Measurements from ENCODE around the gene C2CD4C. TPM values are rescaled to one million over a fixed set of nuclear protein-coding genes. Genes with fewer than 3 reads are reported as not detected.

The C2CD4C gene
- total RNA-seq, 1 experiment from 2014 or later: 9.8 TPM

- TF ChIP-seq FOXP4 (CRISPR knock-in tag; IDR thresholded peaks at IDR 0.05) (no peak), TCF7 (CRISPR knock-in tag; IDR thresholded peaks at IDR 0.05; ENCODE audit: low read depth) (no peak), FOXP1 (CRISPR knock-in tag; IDR thresholded peaks at IDR 0.05; ENCODE audit: borderline replicate concordance) (no peak), JUN (CRISPR knock-in tag; IDR thresholded peaks at IDR 0.05) (no peak)
Observed at GRCh38 chr19:364496-365287, 44.3 kb downstream of the C2CD4C start (continued).

GRCh38 chr19:362683-363082 is 46.3 kb downstream of the C2CD4C start:
- DNase-seq (ENCODE audit: low spot score) (no peak), ATAC-seq (no peak)
- Mint-ChIP-seq H3K4me1 (no peaks in the 10 kb centered on the region), H3K9me3 (peaks cover 3% of the 10 kb centered on the region; the same call in 1 of the 2 replicates), H3K27ac (no peak overlapping the region), H3K4me3 (no peak overlapping the region), H3K27me3 (ENCODE audit: low read depth) (peaks cover 6% of the 10 kb centered on the region), H3K36me3 (no peaks in the 10 kb centered on the region)
- ChIA-PET CTCF (interaction anchor here (1.1 kb wide), 1 partner anchor 52 kb away, joined by 3 read pairs; no protein-coding TSS in a partner anchor), POLR2A (no interaction called here)
- TF ChIP-seq IRF1 (CRISPR knock-in tag; IDR thresholded peaks at IDR 0.05) (no peak), MLX (CRISPR knock-in tag; IDR thresholded peaks at IDR 0.05) (no peak), ZNF219 (CRISPR knock-in tag; IDR thresholded peaks at IDR 0.05; ENCODE audit: borderline replicate concordance) (no peak), ERG (CRISPR knock-in tag; IDR thresholded peaks at IDR 0.05) (no peak), ZSCAN18 (CRISPR knock-in tag; IDR thresholded peaks at IDR 0.05) (no peak), ZNF532 (CRISPR knock-in tag; IDR thresholded peaks at IDR 0.05; ENCODE audit: borderline replicate concordance) (no peak), ZBTB43 (CRISPR knock-in tag; IDR thresholded peaks at IDR 0.05) (no peak), ZNF121 (CRISPR knock-in tag; IDR thresholded peaks at IDR 0.05) (no peak), SOX15 (CRISPR knock-in tag; IDR thresholded peaks at IDR 0.05) (no peak), ZNF317 (CRISPR knock-in tag; IDR thresholded peaks at IDR 0.05; ENCODE audit: borderline replicate concordance, low read depth) (no peak)
- TF ChIP-seq, protein P1, sequence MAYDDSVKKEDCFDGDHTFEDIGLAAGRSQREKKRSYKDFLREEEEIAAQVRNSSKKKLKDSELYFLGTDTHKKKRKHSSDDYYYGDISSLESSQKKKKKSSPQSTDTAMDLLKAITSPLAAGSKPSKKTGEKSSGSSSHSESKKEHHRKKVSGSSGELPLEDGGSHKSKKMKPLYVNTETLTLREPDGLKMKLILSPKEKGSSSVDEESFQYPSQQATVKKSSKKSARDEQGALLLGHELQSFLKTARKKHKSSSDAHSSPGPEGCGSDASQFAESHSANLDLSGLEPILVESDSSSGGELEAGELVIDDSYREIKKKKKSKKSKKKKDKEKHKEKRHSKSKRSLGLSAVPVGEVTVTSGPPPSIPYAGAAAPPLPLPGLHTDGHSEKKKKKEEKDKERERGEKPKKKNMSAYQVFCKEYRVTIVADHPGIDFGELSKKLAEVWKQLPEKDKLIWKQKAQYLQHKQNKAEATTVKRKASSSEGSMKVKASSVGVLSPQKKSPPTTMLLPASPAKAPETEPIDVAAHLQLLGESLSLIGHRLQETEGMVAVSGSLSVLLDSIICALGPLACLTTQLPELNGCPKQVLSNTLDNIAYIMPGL (CRISPR knock-in tag; IDR thresholded peaks at IDR 0.05): no peak
- TF ChIP-seq, protein P2, sequence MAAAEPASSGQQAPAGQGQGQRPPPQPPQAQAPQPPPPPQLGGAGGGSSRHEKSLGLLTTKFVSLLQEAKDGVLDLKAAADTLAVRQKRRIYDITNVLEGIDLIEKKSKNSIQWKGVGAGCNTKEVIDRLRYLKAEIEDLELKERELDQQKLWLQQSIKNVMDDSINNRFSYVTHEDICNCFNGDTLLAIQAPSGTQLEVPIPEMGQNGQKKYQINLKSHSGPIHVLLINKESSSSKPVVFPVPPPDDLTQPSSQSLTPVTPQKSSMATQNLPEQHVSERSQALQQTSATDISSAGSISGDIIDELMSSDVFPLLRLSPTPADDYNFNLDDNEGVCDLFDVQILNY (CRISPR knock-in tag; IDR thresholded peaks at IDR 0.05): no peak

Measured in WTC11 (cell line).